Astrocyte of the hippocampus (primary cell): ENCODE data around the gene ANKLE1.

ENCODE experiments used
- DNase-seq: peaks from one replicate; pipeline ENCODE4 v3.0.0; 2011; ENCODE audit warnings: low read depth, low spot score

ANKLE1 gene

GRCh38 chr19:17306285-17306714 is 24.6 kb downstream of the ANKLE1 start:
- DNase-seq = no peak

- no peak for DNase-seq
Measured at GRCh38 chr19:17307876-17308377, 26.2 kb downstream of the ANKLE1 start.

- peak; percentile 100 for DNase-seq
Measured at GRCh38 chr19:17309198-17309964, 27.7 kb downstream of the ANKLE1 start, which contains the start of gene DDA1. DDA1 (plus strand) TSS chr19:17309563; CDS start chr19:17309655, 92 bp downstream.

- DNase-seq = no peak
Measured at GRCh38 chr19:17309965-17310461, 28.3 kb downstream of the ANKLE1 start.

GRCh38 chr19:17311455-17312188 is 29.9 kb downstream of the ANKLE1 start:
- DNase-seq = peak; percentile 90

- no peak for DNase-seq
Measured at GRCh38 chr19:17312189-17313113, 30.8 kb downstream of the ANKLE1 start.

GRCh38 chr19:17314007-17314593 is 32.4 kb downstream of the ANKLE1 start:
- DNase-seq = peak; percentile 0

- DNase-seq = no peak
Measured at GRCh38 chr19:17318966-17319365, 37.3 kb downstream of the ANKLE1 start.

GRCh38 chr19:17319473-17320238 is 38.0 kb downstream of the ANKLE1 start:
- DNase-seq = no peak

- DNase-seq = no peak
Measured at GRCh38 chr19:17320435-17320834, 38.7 kb downstream of the ANKLE1 start.

GRCh38 chr19:17321655-17322489 is 40.2 kb downstream of the ANKLE1 start:
- no peak for DNase-seq

- DNase-seq = no peak
Measured at GRCh38 chr19:17322854-17323253, 41.2 kb downstream of the ANKLE1 start.

- DNase-seq = no peak
Measured at GRCh38 chr19:17323300-17323963, 41.7 kb downstream of the ANKLE1 start.

GRCh38 chr19:17323964-17324332 is 42.2 kb downstream of the ANKLE1 start:
- no peak for DNase-seq

- no peak for DNase-seq
Measured at GRCh38 chr19:17324357-17325114, 42.8 kb downstream of the ANKLE1 start.

GRCh38 chr19:17325133-17325532 is 43.4 kb downstream of the ANKLE1 start:
- DNase-seq = no peak

GRCh38 chr19:17325881-17326594 is 44.3 kb downstream of the ANKLE1 start:
- peak; percentile 85 for DNase-seq
